ENCODE results near the gene RNF223. TPM values are rescaled to one million over a fixed set of nuclear protein-coding genes. Genes with fewer than 3 reads are reported as not detected.

RNF223 gene
- total and polyA plus RNA-seq, 2 of the 13 experiments (the other 11 are each of a cell fraction or from before 2014, with no cell fraction given): 0.03 TPM; not detected in 1

DNA sequence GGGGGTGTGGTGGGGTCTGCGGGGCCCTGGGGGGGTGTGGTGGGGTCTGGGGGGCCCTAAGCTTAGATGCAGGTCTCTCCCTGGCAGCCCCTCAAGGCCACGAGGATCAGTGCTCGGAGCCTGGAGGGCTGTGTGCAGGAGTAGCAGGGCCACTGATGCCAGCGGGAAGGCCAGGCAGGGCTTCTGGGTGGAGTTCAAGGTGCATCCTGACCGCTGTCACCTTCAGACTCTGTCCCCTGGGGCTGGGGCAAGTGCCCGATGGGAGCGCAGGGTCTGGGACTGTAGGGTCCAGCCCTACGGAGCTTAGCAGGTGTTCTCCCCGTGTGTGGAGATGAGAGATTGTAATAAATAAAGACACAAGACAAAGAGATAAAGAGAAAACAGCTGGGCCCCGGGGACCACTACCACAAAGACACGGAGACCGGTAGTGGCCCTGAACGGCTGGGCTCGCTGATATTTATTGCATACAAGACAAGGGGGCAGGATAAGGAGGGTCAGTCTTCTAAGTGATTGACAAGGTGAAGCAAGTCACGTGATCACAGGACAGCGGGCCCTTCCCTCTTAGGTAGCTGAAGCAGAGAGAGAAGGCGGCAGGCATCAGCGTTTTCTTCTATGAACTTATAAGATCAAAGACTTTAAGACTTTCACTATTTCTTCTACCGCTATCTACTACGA lies 8.7 kb downstream of the RNF223 start (continued):
- TF ChIP-seq ZBTB7B (CRISPR knock-in tag; IDR thresholded peaks at IDR 0.05) (0 out of 2 replicates have a peak, but pooled peaks have one; percentile 43), YY1 (IDR thresholded peaks at IDR 0.05; ENCODE audit: insufficient read depth, insufficient replicate concordance, low read depth, low read length) (peak; percentile 26), TSC22D2 (CRISPR knock-in tag; IDR thresholded peaks at IDR 0.05; ENCODE audit: borderline replicate concordance) (no peak), TEAD3 (CRISPR knock-in tag; optimal IDR thresholded peaks at IDR 0.05; ENCODE audit: borderline replicate concordance) (peak; percentile 37), KAT8 (CRISPR knock-in tag; IDR thresholded peaks at IDR 0.05) (0 out of 2 replicates have a peak, but pooled peaks have one; percentile 13), SMAD1 (CRISPR knock-in tag; IDR thresholded peaks at IDR 0.05; ENCODE audit: borderline replicate concordance, low read depth) (no peak), MXI1 (IDR thresholded peaks at IDR 0.05; ENCODE audit: borderline replicate concordance, low read depth, low read length) (0 out of 3 replicates have a peak, but pooled peaks have one; percentile 33), FIP1L1 (IDR thresholded peaks at IDR 0.05; ENCODE audit: borderline replicate concordance, insufficient read depth, low read depth, low read length) (no peak), HNRNPL (IDR thresholded peaks at IDR 0.05; ENCODE audit: low read depth, low read length) (0 out of 2 replicates have a peak, but pooled peaks have one; percentile 52), HNF4G (IDR thresholded peaks at IDR 0.05; ENCODE audit: borderline replicate concordance, low read depth, low read length) (peak; percentile 94), HNF4G (CRISPR knock-in tag; IDR thresholded peaks at IDR 0.05; ENCODE audit: borderline replicate concordance, low read depth) (peak; percentile 67; the same call in 1 of the 2 replicates), ZSCAN12 (CRISPR knock-in tag; IDR thresholded peaks at IDR 0.05) (no peak), NCOR1 (IDR thresholded peaks at IDR 0.05; ENCODE audit: borderline replicate concordance, low read length) (peak; percentile 48; the same call in 1 of the 2 replicates), ZNF101 (CRISPR knock-in tag; IDR thresholded peaks at IDR 0.05; ENCODE audit: borderline replicate concordance, low read depth) (no peak), MYC (CRISPR knock-in tag; IDR thresholded peaks at IDR 0.05; ENCODE audit: borderline replicate concordance) (peak; percentile 21; the same call in 1 of the 2 replicates), NR2F6 (IDR thresholded peaks at IDR 0.05) (0 out of 2 replicates have a peak, but pooled peaks have one; percentile 17), NR2F6 (CRISPR knock-in tag; IDR thresholded peaks at IDR 0.05) (peak; percentile 68), ZNF629 (CRISPR knock-in tag; conservative IDR thresholded peaks at IDR 0.05) (no peak), POLR2AphosphoS5 (IDR thresholded peaks at IDR 0.05; ENCODE audit: low read depth, low read length) (peak; percentile 19; the same call in 1 of the 2 replicates), SALL1 (CRISPR knock-in tag; IDR thresholded peaks at IDR 0.05) (peak; percentile 54; the same call in 1 of the 2 replicates)
- TF ChIP-seq, protein P1, sequence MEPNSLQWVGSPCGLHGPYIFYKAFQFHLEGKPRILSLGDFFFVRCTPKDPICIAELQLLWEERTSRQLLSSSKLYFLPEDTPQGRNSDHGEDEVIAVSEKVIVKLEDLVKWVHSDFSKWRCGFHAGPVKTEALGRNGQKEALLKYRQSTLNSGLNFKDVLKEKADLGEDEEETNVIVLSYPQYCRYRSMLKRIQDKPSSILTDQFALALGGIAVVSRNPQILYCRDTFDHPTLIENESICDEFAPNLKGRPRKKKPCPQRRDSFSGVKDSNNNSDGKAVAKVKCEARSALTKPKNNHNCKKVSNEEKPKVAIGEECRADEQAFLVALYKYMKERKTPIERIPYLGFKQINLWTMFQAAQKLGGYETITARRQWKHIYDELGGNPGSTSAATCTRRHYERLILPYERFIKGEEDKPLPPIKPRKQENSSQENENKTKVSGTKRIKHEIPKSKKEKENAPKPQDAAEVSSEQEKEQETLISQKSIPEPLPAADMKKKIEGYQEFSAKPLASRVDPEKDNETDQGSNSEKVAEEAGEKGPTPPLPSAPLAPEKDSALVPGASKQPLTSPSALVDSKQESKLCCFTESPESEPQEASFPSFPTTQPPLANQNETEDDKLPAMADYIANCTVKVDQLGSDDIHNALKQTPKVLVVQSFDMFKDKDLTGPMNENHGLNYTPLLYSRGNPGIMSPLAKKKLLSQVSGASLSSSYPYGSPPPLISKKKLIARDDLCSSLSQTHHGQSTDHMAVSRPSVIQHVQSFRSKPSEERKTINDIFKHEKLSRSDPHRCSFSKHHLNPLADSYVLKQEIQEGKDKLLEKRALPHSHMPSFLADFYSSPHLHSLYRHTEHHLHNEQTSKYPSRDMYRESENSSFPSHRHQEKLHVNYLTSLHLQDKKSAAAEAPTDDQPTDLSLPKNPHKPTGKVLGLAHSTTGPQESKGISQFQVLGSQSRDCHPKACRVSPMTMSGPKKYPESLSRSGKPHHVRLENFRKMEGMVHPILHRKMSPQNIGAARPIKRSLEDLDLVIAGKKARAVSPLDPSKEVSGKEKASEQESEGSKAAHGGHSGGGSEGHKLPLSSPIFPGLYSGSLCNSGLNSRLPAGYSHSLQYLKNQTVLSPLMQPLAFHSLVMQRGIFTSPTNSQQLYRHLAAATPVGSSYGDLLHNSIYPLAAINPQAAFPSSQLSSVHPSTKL (CRISPR knock-in tag; IDR thresholded peaks at IDR 0.05): peak; percentile 24; the same call in 1 of the 2 replicates
- TF ChIP-seq, protein P2, sequence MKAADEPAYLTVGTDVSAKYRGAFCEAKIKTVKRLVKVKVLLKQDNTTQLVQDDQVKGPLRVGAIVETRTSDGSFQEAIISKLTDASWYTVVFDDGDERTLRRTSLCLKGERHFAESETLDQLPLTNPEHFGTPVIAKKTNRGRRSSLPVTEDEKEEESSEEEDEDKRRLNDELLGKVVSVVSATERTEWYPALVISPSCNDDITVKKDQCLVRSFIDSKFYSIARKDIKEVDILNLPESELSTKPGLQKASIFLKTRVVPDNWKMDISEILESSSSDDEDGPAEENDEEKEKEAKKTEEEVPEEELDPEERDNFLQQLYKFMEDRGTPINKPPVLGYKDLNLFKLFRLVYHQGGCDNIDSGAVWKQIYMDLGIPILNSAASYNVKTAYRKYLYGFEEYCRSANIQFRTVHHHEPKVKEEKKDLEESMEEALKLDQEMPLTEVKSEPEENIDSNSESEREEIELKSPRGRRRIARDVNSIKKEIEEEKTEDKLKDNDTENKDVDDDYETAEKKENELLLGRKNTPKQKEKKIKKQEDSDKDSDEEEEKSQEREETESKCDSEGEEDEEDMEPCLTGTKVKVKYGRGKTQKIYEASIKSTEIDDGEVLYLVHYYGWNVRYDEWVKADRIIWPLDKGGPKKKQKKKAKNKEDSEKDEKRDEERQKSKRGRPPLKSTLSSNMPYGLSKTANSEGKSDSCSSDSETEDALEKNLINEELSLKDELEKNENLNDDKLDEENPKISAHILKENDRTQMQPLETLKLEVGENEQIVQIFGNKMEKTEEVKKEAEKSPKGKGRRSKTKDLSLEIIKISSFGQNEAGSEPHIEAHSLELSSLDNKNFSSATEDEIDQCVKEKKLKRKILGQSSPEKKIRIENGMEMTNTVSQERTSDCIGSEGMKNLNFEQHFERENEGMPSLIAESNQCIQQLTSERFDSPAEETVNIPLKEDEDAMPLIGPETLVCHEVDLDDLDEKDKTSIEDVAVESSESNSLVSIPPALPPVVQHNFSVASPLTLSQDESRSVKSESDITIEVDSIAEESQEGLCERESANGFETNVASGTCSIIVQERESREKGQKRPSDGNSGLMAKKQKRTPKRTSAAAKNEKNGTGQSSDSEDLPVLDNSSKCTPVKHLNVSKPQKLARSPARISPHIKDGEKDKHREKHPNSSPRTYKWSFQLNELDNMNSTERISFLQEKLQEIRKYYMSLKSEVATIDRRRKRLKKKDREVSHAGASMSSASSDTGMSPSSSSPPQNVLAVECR (CRISPR knock-in tag; IDR thresholded peaks at IDR 0.05; ENCODE audit: borderline replicate concordance): peak; percentile 23; the same call in 1 of the 2 replicates

All from HepG2 (cell line).